ENCODE data around the gene STX8.

STX8 gene

DNA sequence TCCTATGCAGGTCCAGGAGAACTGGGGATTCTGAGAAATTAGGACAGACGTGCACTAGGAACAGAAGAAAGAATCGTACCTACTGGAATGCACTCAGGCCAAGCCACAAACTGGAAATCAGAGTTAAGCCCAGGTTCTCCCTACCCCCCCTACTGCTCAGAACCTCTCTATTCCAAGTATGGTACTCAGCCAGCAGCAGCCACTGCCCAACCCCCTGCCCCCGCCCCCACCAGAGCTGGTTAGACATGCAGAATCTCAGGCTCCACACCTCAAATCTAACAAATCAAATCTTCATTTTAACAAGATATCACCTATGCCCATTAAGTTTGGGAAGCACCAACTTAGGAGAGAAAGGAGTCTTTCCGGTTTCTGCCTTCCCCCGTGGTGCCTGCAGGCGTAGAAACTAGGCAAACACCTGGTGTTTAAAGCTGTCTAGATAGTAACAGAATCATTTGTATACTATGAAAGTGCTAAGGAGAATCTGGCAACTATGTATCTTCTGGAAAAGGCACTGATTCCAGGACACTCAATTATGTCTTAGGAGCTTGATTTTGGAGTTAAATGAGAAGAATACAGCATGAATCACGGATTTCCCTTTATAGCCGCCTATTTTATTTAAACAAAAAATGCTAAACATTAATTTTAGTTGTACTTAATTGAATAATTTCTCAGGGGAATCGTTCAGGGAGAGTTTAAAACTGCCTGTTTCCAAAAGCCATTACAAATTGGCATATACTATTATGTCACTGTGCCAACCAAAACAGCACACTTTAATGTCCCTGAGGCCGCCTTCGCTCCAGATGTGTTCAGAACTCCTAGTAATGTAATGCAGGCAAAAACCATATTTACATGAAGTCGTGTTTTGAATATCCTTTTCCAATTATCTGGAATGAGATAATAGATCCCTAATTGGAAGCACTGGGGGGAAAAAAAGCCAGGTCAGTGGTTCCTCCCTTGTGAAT, 166.5 kb downstream of the STX8 start:
- Histone ChIP-seq H3K27me3 (ENCODE audit: low read depth, low read length) (no peaks in the 10 kb centered on the region), H3K4me2 (ENCODE audit: low read length) (no peak overlapping the region), H3K9me3 (ENCODE audit: insufficient read depth, low read length) (no peaks in the 10 kb centered on the region), H4K20me1 (ENCODE audit: insufficient read depth, low read length) (no peaks in the 10 kb centered on the region), H3K4me3 (ENCODE audit: low read length) (no peak overlapping the region), H2AFZ (ENCODE audit: low read depth, low read length) (no peak overlapping the region), H3K9ac (ENCODE audit: low read length) (no peak overlapping the region), H3K4me1 (ENCODE audit: low read length) (peaks cover 10% of the 10 kb centered on the region), H3K79me2 (ENCODE audit: low read length) (no peaks in the 10 kb centered on the region), H3K36me3 (replicated peaks; ENCODE audit: low read depth, low read length) (no peaks in the 10 kb centered on the region), H3K27ac (ENCODE audit: low read length) (no peak overlapping the region)
- TF ChIP-seq CTCF (IDR thresholded peaks at IDR 0.05; ENCODE audit: low read depth, low read length) (no peak), EZH2phosphoT487 (IDR thresholded peaks at IDR 0.05; ENCODE audit: low read depth) (no peak)

DNA sequence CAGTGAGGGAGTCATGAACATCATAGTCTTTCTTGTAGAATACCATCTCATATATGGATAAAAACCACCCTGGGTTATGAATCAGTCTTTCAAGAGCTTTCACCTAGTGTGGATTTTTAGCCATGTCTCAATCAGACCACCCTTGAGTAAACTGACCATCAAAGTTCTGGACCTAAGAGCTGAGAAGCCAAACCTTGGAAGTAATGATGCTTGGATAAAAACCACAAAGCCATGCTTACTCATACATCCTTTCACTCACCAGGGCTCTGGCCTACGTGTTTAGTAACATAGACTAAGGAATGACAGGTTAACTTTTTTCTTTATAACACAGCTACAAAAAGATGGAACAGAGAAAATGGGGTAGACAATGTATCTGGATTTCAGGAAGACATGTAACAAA, 167.2 kb downstream of the STX8 start:
- no peaks in the 10 kb centered on the region for H3K79me2 ChIP-seq (ENCODE audit: low read length)
- no peak overlapping the region for H3K9ac ChIP-seq (ENCODE audit: low read length)
- TF ChIP-seq CTCF (IDR thresholded peaks at IDR 0.05; ENCODE audit: low read depth, low read length) (no peak), EZH2phosphoT487 (IDR thresholded peaks at IDR 0.05; ENCODE audit: low read depth) (no peak)
- no peak overlapping the region for H3K4me3 ChIP-seq (ENCODE audit: low read length)
- no peak overlapping the region for H3K27ac ChIP-seq (ENCODE audit: low read length)
- no peak overlapping the region for H2AFZ ChIP-seq (ENCODE audit: low read depth, low read length)
- H3K4me2 ChIP-seq (ENCODE audit: low read length): no peak overlapping the region
- no peaks in the 10 kb centered on the region for H3K36me3 ChIP-seq (replicated peaks; ENCODE audit: low read depth, low read length)
- peaks cover 17% of the 10 kb centered on the region for H3K4me1 ChIP-seq (ENCODE audit: low read length)
- no peaks in the 10 kb centered on the region for H4K20me1 ChIP-seq (ENCODE audit: insufficient read depth, low read length)
- H3K9me3 ChIP-seq (ENCODE audit: insufficient read depth, low read length): no peaks in the 10 kb centered on the region
- H3K27me3 ChIP-seq (ENCODE audit: low read depth, low read length): no peaks in the 10 kb centered on the region

DNA sequence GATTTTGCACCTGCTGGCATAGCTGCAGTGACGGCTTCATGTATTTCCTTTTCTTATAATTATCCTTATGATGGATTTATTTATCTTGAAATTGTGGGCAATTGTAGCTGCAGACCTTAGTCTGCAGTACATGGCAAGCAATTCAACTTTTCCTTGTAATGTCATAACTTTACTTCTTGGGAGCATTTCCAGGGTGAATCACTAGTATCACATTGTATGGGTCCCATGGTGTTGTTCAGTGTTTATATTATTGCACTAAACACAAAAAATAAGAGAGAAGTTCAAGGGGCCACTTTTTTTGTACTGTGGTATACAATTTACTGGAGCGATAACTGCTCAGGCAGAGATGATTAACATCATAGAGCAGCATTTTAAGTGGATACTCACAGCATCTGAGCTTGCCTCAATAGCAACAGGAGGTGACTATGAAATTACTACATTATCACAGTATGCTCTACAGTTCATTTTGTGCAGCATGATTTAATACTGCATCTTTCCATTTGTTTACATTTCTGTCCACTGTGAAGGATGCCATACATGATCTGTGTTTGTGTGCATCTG, 169.5 kb downstream of the STX8 start:
- Histone ChIP-seq H3K27me3 (ENCODE audit: low read depth, low read length) (no peaks in the 10 kb centered on the region), H2AFZ (ENCODE audit: low read depth, low read length) (no peak overlapping the region), H3K9me3 (ENCODE audit: insufficient read depth, low read length) (no peaks in the 10 kb centered on the region), H3K4me3 (ENCODE audit: low read length) (no peak overlapping the region), H3K27ac (ENCODE audit: low read length) (no peak overlapping the region), H4K20me1 (ENCODE audit: insufficient read depth, low read length) (no peaks in the 10 kb centered on the region), H3K79me2 (ENCODE audit: low read length) (no peaks in the 10 kb centered on the region), H3K4me2 (ENCODE audit: low read length) (no peak overlapping the region), H3K9ac (ENCODE audit: low read length) (no peak overlapping the region), H3K36me3 (replicated peaks; ENCODE audit: low read depth, low read length) (no peaks in the 10 kb centered on the region), H3K4me1 (ENCODE audit: low read length) (peaks cover 24% of the 10 kb centered on the region)
- TF ChIP-seq EZH2phosphoT487 (IDR thresholded peaks at IDR 0.05; ENCODE audit: low read depth): no peak
- no peak for TF ChIP-seq CTCF (IDR thresholded peaks at IDR 0.05; ENCODE audit: low read depth, low read length)

- TF ChIP-seq EZH2phosphoT487 (IDR thresholded peaks at IDR 0.05; ENCODE audit: low read depth) (no peak), CTCF (IDR thresholded peaks at IDR 0.05; ENCODE audit: low read depth, low read length) (no peak)
- Histone ChIP-seq H3K4me3 (ENCODE audit: low read length) (no peak overlapping the region), H3K9ac (ENCODE audit: low read length) (no peak overlapping the region)
Observed at GRCh38 chr17:9403257-9403656, 172.4 kb downstream of the STX8 start.

More at GRCh38 chr17:9403257-9403656, 172.4 kb downstream of the STX8 start:
- Histone ChIP-seq H2AFZ (ENCODE audit: low read depth, low read length) (no peak overlapping the region), H3K36me3 (replicated peaks; ENCODE audit: low read depth, low read length) (no peaks in the 10 kb centered on the region), H3K4me1 (ENCODE audit: low read length) (peaks cover 24% of the 10 kb centered on the region), H4K20me1 (ENCODE audit: insufficient read depth, low read length) (no peaks in the 10 kb centered on the region), H3K27ac (ENCODE audit: low read length) (no peak overlapping the region), H3K79me2 (ENCODE audit: low read length) (no peaks in the 10 kb centered on the region), H3K27me3 (ENCODE audit: low read depth, low read length) (no peaks in the 10 kb centered on the region), H3K4me2 (ENCODE audit: low read length) (no peak overlapping the region), H3K9me3 (ENCODE audit: insufficient read depth, low read length) (no peaks in the 10 kb centered on the region)
